GM12878 (cell line): ENCODE results near the gene ETHE1. TPM values are rescaled to one million over a fixed set of nuclear protein-coding genes. Genes with fewer than 3 reads are reported as not detected.

Experiments
- ATAC-seq: fragments of 200-7000 bp; cut with Tn5 transposase; 3 replicates; pipeline ENCODE4 v1.9.1; 2020; ENCODE audit warnings: mild to moderate bottlenecking, moderate library complexity
- BruUV-seq: library from RNA; stranded (reverse); fragments of 400-500 nt; replicated peaks from 2 replicates; lab custom pipeline; 2021; lab: Mats Ljungman, UMichigan
- CTCF ChIA-PET: fragments of 300-600 bp; sonication (Branson Sonifier 250); formaldehyde crosslinking; extraction: SDS; loops from one replicate; lab custom pipeline; 2021; ENCODE audit warnings: inconsistent platforms; lab: Yijun Ruan, JAX
- POLR2A ChIA-PET: fragments of 350-600 bp; formaldehyde crosslinking; extraction: SDS; loops from one replicate; lab custom pipeline; 2021; ENCODE audit warnings: inconsistent platforms; lab: Charles Lee
- RAD21 ChIA-PET: fragments of 300-600 bp; sonication (Branson Sonifier 250); formaldehyde crosslinking; loops from one replicate; lab custom pipeline; 2023; ENCODE audit warnings: antibody characterized with exemption; ENCODE audit not compliant: unreplicated experiment; lab: Charles Lee
- SMC1A ChIA-PET: fragments of 300-600 bp; sonication (Branson Sonifier 250); formaldehyde crosslinking; loops from one replicate; lab custom pipeline; 2023; ENCODE audit not compliant: unreplicated experiment, uncharacterized antibody; lab: Charles Lee
- DNase-seq: peaks from one replicate; pipeline ENCODE4 v3.0.0-alpha.2; 2011; ENCODE audit warnings: low read depth, low spot score
- FAIRE-seq: peaks from 3 replicates; lab custom pipeline; 2011; peaks lifted over from hg19 to GRCh38; lab: Jason Lieb, UNC
- H2AFZ ChIP-seq: 2 replicates; pipeline ENCODE4 v1.6.0; 2011; ENCODE audit warnings: low read depth, low read length, control low read depth; ENCODE audit not compliant: control insufficient read depth
- H3K27ac ChIP-seq: 2 replicates; pipeline ENCODE4 v1.5.1; 2011; ENCODE audit warnings: control low read depth; ENCODE audit not compliant: control insufficient read depth, insufficient read depth
- H3K27me3 ChIP-seq, 2 experiments: replicated peaks in 1 of 2; 2 replicates each; pipeline versions ENCODE4 v1.6.0 to v1.6.1; 2011; ENCODE audit warnings: low read length in 1 of 2; ENCODE audit not compliant: control insufficient read depth in 2 of 2, insufficient read depth in 2 of 2
- H3K36me3 ChIP-seq, 2 experiments: 2 replicates each; pipeline ENCODE4 v1.5.1; 2011; ENCODE audit warnings: low read length in 1 of 2; ENCODE audit not compliant: control insufficient read depth in 2 of 2, insufficient read depth in 2 of 2
- H3K4me1 ChIP-seq: 2 replicates; pipeline ENCODE4 v1.6.1; 2011; ENCODE audit warnings: mild to moderate bottlenecking, low read length, moderate library complexity, mixed read lengths; ENCODE audit not compliant: control insufficient read depth, insufficient read depth
- H3K4me2 ChIP-seq: 2 replicates; pipeline ENCODE4 v1.6.0; 2011; ENCODE audit warnings: control low read depth; ENCODE audit not compliant: control insufficient read depth, insufficient read depth
- H3K4me3 ChIP-seq: fragments of 200-600 bp; sonication (generic); 2 replicates; pipeline ENCODE4 v1.5.1; 2016
- H3K79me2 ChIP-seq: 2 replicates; pipeline ENCODE4 v1.6.0; 2011; ENCODE audit warnings: low read length; ENCODE audit not compliant: control insufficient read depth, insufficient read depth
- H3K9ac ChIP-seq: 2 replicates; pipeline ENCODE4 v1.8.0; 2011; ENCODE audit warnings: low read length, control low read depth, mixed read lengths; ENCODE audit not compliant: control insufficient read depth, insufficient read depth
- H3K9me3 ChIP-seq: replicated peaks from 3 replicates; pipeline ENCODE4 v1.5.1; 2011; ENCODE audit warnings: mild to moderate bottlenecking, low read length; ENCODE audit not compliant: control insufficient read depth, insufficient read depth
- H4K20me1 ChIP-seq: 2 replicates; pipeline ENCODE4 v1.6.0; 2011; ENCODE audit not compliant: control insufficient read depth, insufficient read depth
- CEBPB ChIP-seq, 2 experiments: fragments of 150-350 bp in 1 of 2; IDR thresholded peaks; 2 replicates each; pipeline ENCODE4 v1.6.1; 2012 to 2014; ENCODE audit warnings: low read depth in 2 of 2, low read length in 2 of 2, borderline replicate concordance in 1 of 2, inconsistent platforms in 1 of 2
- EGR1 ChIP-seq, 2 experiments: IDR thresholded peaks; 1 replicate in 1 of 2; 2 replicates in 1 of 2; pipeline ENCODE4 v1.6.1; 2011 to 2012; ENCODE audit warnings: low read depth in 2 of 2, low read length in 2 of 2, borderline replicate concordance in 1 of 2, mild to moderate bottlenecking in 1 of 2, moderate library complexity in 1 of 2
- GATAD2B ChIP-seq: fragments of 450-650 bp; conservative IDR thresholded peaks from 2 replicates; pipeline ENCODE4 v1.6.1; 2017; ENCODE audit warnings: low read depth, mild to moderate bottlenecking, moderate library complexity
- IKZF1 ChIP-seq: fragments of 450-650 bp; conservative IDR thresholded peaks from 2 replicates; pipeline ENCODE4 v1.6.1; 2017; ENCODE audit warnings: antibody characterized with exemption, mild to moderate bottlenecking
- MYB ChIP-seq: fragments of 150-350 bp; IDR thresholded peaks from 2 replicates; pipeline ENCODE4 v1.6.1; 2014; ENCODE audit warnings: mild to moderate bottlenecking, low read depth, low read length, borderline replicate concordance
- MYC ChIP-seq: IDR thresholded peaks from 2 replicates; pipeline ENCODE4 v1.6.1; 2011; ENCODE audit warnings: mild to moderate bottlenecking, low read length, moderate library complexity, inconsistent platforms; ENCODE audit not compliant: insufficient read depth, insufficient replicate concordance, insufficient read length, severe bottlenecking
- NR2F1 ChIP-seq: fragments of 450-650 bp; conservative IDR thresholded peaks from 2 replicates; pipeline ENCODE4 v1.6.1; 2017; ENCODE audit warnings: mild to moderate bottlenecking
- PAX5 ChIP-seq: IDR thresholded peaks from 2 replicates; pipeline ENCODE4 v1.6.1; 2011; ENCODE audit warnings: low read depth, low read length, borderline replicate concordance
- POU2F2 ChIP-seq: IDR thresholded peaks from 3 replicates; pipeline ENCODE4 v1.6.1; 2011; ENCODE audit warnings: low read depth, mild to moderate bottlenecking, low read length, borderline replicate concordance
- STAT3 ChIP-seq: IDR thresholded peaks from 2 replicates; pipeline ENCODE4 v1.6.1; 2011; ENCODE audit warnings: low read depth, low read length, improper control_type of control experiment
- SUZ12 ChIP-seq: fragments of 200-600 bp; sonication (generic); IDR thresholded peaks from one replicate; pipeline ENCODE4 v1.6.1; 2018; ENCODE audit warnings: antibody characterized with exemption, mild to moderate bottlenecking; ENCODE audit not compliant: unreplicated experiment
- ZNF24 ChIP-seq: fragments of 450-650 bp; IDR thresholded peaks from 2 replicates; pipeline ENCODE4 v1.6.1; 2017; ENCODE audit warnings: antibody characterized with exemption, mild to moderate bottlenecking
- WGBS: methylation state at CpG from one replicate; pipeline ENCODE4 v1.1.6; 2016; ENCODE audit warnings: low lambda C conversion rate; ENCODE audit not compliant: insufficient replicate concordance, insufficient coverage; ENCODE audit errors: missing lambda C conversion rate; 5-methylcytosine and 5-hydroxymethylcytosine counted together
- in situ Hi-C: fragments of 300-500 bp; cut with MboI; formaldehyde crosslinking; loops from 9 replicates; pipeline ENCODE4 v1.14.3; 2018; ENCODE audit warnings: mixed read lengths
- intact Hi-C: fragments of 100-400 bp; cut with micrococcal nuclease; formaldehyde crosslinking; loops from one replicate; pipeline ENCODE4 v1.14.2; 2022; ENCODE audit not compliant: unreplicated experiment
- polyA plus RNA-seq, 11 experiments: library from polyadenylated mRNA; depleted of rRNA in 4 of 11; unstranded in 6 of 11; stranded (reverse) in 5 of 11; fragments of >200 nt; fragmentation: Nextera tagmentation in 4 of 11; fragmentation: Illumina TruSeq in 1 of 11; extraction: Ambion mirVana in 4 of 11; extraction: Trizol in 1 of 11; gene quantifications; 1 replicate in 1 of 11; 2 replicates in 10 of 11; pipeline versions ENCODE4 v1.2.1 to v1.2.3, GENCODE V29; 2011 to 2016; ENCODE audit warnings: inconsistent platforms in 2 of 11, missing spikeins in 2 of 11, low read depth in 1 of 11
- total RNA-seq, 4 experiments: library from RNA; depleted of rRNA in 3 of 4; stranded (reverse); fragments of >200 nt in 3 of 4; fragmentation: Illumina TruSeq in 1 of 4; extraction: Trizol in 1 of 4; gene quantifications; 2 replicates each; pipeline versions ENCODE4 v1.2.1 to v1.2.3, GENCODE V29; 2013 to 2021
- TF ChIP-seq, protein P1 (sequence below): fragments of 450-650 bp; IDR thresholded peaks from 2 replicates; pipeline ENCODE4 v1.6.1; 2017; ENCODE audit warnings: mild to moderate bottlenecking, moderate library complexity
- TF ChIP-seq, protein P2 (sequence below): fragments of 450-650 bp; formaldehyde crosslinking; IDR thresholded peaks from 2 replicates; pipeline ENCODE4 v1.4.0; 2022; ENCODE audit warnings: mild to moderate bottlenecking, moderate library complexity
- TF ChIP-seq, protein P3 (sequence below): IDR thresholded peaks from 2 replicates; pipeline ENCODE4 v1.6.1; 2012; ENCODE audit warnings: low read depth, low read length, improper control_type of control experiment

ETHE1 gene
- total and polyA plus RNA-seq, 10 of the 15 experiments (the other 5 are each of a cell fraction or from before 2014, with no cell fraction given): 22.1 to 155 (median 52.7) TPM

DNA sequence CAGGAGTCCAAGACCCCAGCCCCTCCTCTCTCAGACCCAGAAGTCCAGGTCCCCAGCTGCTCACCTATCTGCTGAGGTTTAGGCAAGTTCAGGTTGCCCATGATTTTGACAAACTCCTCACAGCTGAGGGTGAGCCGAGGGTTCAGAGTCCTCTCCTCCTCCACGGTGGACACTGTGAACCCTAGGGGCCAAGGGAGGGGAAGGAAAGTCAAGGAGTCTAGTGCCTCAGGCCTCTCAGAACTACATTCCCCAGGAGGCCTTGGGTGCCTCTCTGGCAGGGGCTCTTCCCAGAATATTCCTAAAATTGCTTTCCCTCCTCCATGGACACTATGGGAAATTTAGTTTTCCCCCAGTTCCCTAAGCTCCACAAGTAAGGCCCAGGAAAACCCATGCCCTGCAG, 19.1 kb downstream of the ETHE1 start:
- intact Hi-C loops (no loop called here), in situ Hi-C loops (no loop called here)
- no TSS peak for BruUV-seq
- CTCF ChIA-PET: no interaction called here
- RAD21 ChIA-PET: no interaction called here
- 69% methylated on average over 2 of the region's 2 CpGs for WGBS
- Histone ChIP-seq H3K27ac (no peak overlapping the region), H3K27me3 (no peaks in the 10 kb centered on the region), H3K4me2 (no peak overlapping the region), H3K36me3 (peaks cover 0 to 5% of the 10 kb centered on the region in 2 experiments; a peak in 2 of 4 replicates), H3K4me1 (peaks cover 4% of the 10 kb centered on the region), H3K79me2 (no peaks in the 10 kb centered on the region; the same call in 1 of the 2 replicates), H2AFZ (no peak overlapping the region), H3K4me3 (no peak overlapping the region), H3K9ac (no peak overlapping the region), H4K20me1 (no peaks in the 10 kb centered on the region), H3K9me3 (no peaks in the 10 kb centered on the region)
- TF ChIP-seq NR2F1 (no peak), ZNF24 (no peak), SUZ12 (no peak), MYC (no peak), PAX5 (no peak), CEBPB (IDR thresholded peaks at IDR 0.05; ENCODE audit: borderline replicate concordance in 1 of 2, low read depth in 2 of 2, low read length in 2 of 2) (no peak), GATAD2B (no peak), EGR1 (IDR thresholded peaks at IDR 0.05; ENCODE audit: borderline replicate concordance in 1 of 2, low read depth in 2 of 2, low read length in 2 of 2) (no peak), STAT3 (no peak), IKZF1 (no peak), MYB (no peak), POU2F2 (no peak)
- TF ChIP-seq, protein P1, sequence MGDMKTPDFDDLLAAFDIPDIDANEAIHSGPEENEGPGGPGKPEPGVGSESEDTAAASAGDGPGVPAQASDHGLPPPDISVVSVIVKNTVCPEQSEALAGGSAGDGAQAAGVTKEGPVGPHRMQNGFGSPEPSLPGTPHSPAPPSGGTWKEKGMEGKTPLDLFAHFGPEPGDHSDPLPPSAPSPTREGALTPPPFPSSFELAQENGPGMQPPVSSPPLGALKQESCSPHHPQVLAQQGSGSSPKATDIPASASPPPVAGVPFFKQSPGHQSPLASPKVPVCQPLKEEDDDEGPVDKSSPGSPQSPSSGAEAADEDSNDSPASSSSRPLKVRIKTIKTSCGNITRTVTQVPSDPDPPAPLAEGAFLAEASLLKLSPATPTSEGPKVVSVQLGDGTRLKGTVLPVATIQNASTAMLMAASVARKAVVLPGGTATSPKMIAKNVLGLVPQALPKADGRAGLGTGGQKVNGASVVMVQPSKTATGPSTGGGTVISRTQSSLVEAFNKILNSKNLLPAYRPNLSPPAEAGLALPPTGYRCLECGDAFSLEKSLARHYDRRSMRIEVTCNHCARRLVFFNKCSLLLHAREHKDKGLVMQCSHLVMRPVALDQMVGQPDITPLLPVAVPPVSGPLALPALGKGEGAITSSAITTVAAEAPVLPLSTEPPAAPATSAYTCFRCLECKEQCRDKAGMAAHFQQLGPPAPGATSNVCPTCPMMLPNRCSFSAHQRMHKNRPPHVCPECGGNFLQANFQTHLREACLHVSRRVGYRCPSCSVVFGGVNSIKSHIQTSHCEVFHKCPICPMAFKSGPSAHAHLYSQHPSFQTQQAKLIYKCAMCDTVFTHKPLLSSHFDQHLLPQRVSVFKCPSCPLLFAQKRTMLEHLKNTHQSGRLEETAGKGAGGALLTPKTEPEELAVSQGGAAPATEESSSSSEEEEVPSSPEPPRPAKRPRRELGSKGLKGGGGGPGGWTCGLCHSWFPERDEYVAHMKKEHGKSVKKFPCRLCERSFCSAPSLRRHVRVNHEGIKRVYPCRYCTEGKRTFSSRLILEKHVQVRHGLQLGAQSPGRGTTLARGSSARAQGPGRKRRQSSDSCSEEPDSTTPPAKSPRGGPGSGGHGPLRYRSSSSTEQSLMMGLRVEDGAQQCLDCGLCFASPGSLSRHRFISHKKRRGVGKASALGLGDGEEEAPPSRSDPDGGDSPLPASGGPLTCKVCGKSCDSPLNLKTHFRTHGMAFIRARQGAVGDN: no peak
- TF ChIP-seq, protein P2, sequence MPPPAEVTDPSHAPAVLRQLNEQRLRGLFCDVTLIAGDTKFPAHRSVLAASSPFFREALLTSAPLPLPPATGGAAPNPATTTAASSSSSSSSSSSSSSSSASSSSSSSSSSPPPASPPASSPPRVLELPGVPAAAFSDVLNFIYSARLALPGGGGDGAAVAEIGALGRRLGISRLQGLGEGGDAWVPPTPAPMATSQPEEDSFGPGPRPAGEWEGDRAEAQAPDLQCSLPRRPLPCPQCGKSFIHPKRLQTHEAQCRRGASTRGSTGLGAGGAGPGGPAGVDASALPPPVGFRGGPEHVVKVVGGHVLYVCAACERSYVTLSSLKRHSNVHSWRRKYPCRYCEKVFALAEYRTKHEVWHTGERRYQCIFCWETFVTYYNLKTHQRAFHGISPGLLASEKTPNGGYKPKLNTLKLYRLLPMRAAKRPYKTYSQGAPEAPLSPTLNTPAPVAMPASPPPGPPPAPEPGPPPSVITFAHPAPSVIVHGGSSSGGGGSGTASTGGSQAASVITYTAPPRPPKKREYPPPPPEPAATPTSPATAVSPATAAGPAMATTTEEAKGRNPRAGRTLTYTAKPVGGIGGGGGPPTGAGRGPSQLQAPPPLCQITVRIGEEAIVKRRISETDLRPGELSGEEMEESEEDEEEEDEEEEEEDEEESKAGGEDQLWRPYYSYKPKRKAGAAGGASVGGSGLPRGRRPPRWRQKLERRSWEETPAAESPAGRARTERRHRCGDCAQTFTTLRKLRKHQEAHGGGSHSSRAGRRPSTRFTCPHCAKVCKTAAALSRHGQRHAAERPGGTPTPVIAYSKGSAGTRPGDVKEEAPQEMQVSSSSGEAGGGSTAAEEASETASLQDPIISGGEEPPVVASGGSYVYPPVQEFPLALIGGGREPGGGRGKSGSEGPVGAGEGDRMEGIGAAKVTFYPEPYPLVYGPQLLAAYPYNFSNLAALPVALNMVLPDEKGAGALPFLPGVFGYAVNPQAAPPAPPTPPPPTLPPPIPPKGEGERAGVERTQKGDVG (CRISPR knock-in tag): no peak
- TF ChIP-seq, protein P3, sequence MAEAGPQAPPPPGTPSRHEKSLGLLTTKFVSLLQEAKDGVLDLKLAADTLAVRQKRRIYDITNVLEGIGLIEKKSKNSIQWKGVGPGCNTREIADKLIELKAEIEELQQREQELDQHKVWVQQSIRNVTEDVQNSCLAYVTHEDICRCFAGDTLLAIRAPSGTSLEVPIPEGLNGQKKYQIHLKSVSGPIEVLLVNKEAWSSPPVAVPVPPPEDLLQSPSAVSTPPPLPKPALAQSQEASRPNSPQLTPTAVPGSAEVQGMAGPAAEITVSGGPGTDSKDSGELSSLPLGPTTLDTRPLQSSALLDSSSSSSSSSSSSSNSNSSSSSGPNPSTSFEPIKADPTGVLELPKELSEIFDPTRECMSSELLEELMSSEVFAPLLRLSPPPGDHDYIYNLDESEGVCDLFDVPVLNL: no peak
- SMC1A ChIA-PET: no interaction called here
- no peak for DNase-seq
- POLR2A ChIA-PET: no interaction called here
- no peak for ATAC-seq
- no peak for FAIRE-seq
